ENCODE results near the gene KANK3. TPM values are rescaled to one million over a fixed set of nuclear protein-coding genes. Genes with fewer than 3 reads are reported as not detected.
A peak's percentile ranks its signal among the peaks of the same experiment; 100 is the strongest.
"Not testable (repeated sequence)": the region's sequence is repeated elsewhere in the genome, so short reads cannot be mapped to it uniquely, and the experiment has no call there.

The KANK3 gene
- total RNA-seq, 1 donor from 2014 or later = 2.9 TPM

DNA sequence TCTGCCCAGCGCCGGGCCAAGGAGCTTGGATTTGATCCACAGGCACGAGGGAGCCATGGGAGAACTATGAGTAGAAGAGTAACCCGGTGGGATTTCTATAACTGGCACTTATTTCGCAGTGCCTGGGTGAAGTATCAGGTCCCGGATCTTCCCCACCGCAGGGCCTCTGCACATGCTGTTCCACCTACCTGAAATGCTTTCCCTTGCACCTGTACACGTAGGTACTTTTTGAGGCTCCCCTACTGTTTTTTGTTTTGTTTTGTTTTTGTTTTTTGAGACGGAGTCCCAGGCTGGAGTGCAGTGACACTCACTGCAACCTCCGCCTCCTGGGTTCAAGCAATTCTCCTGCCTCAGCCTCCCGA lies 402 bp upstream of the KANK3 start:
- Mint-ChIP-seq H3K27ac (ENCODE audit: unreplicated experiment) (no peak overlapping the region), H3K36me3 (ENCODE audit: low read depth, unreplicated experiment) (peaks cover 3% of the 10 kb centered on the region), H3K4me3 (ENCODE audit: unreplicated experiment) (no peak overlapping the region), H3K9me3 (ENCODE audit: unreplicated experiment) (no peaks in the 10 kb centered on the region), H3K27me3 (ENCODE audit: low read depth, unreplicated experiment) (peaks cover 27% of the 10 kb centered on the region), H3K4me1 (ENCODE audit: low read depth, unreplicated experiment) (peaks cover 3% of the 10 kb centered on the region)
- Histone ChIP-seq H3K4me1 (ENCODE audit: insufficient read depth, low read length) (peaks cover 3% of the 10 kb centered on the region), H3K9me3 (ENCODE audit: insufficient read depth, low read depth, low read length) (no peaks in the 10 kb centered on the region), H3K4me2 (ENCODE audit: low read length) (peak overlapping the region; percentile 51), H3K79me2 (ENCODE audit: insufficient read depth, low read length) (no peaks in the 10 kb centered on the region), H3K9ac (ENCODE audit: low read length) (no peak overlapping the region), H3K27me3 (ENCODE audit: insufficient read depth, low read length) (peaks cover 13% of the 10 kb centered on the region), H2AFZ (ENCODE audit: low read depth, low read length) (no peak overlapping the region), H3K36me3 (ENCODE audit: insufficient read depth, low read length) (no peaks in the 10 kb centered on the region), H3K4me3 (ENCODE audit: insufficient read depth, low read depth, low read length) (no peak overlapping the region), H3K27ac (ENCODE audit: low read depth, low read length) (no peak overlapping the region), H4K20me1 (ENCODE audit: insufficient read depth, low read length) (no peaks in the 10 kb centered on the region)
- FAIRE-seq (no peak), DNase-seq (ENCODE audit: low read depth) (no peak)
- no peak for TF ChIP-seq EZH2 (IDR thresholded peaks at IDR 0.05; ENCODE audit: insufficient read depth, low read length)
- TF ChIP-seq, protein P1, sequence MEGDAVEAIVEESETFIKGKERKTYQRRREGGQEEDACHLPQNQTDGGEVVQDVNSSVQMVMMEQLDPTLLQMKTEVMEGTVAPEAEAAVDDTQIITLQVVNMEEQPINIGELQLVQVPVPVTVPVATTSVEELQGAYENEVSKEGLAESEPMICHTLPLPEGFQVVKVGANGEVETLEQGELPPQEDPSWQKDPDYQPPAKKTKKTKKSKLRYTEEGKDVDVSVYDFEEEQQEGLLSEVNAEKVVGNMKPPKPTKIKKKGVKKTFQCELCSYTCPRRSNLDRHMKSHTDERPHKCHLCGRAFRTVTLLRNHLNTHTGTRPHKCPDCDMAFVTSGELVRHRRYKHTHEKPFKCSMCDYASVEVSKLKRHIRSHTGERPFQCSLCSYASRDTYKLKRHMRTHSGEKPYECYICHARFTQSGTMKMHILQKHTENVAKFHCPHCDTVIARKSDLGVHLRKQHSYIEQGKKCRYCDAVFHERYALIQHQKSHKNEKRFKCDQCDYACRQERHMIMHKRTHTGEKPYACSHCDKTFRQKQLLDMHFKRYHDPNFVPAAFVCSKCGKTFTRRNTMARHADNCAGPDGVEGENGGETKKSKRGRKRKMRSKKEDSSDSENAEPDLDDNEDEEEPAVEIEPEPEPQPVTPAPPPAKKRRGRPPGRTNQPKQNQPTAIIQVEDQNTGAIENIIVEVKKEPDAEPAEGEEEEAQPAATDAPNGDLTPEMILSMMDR (IDR thresholded peaks at IDR 0.05; ENCODE audit: insufficient read depth, low read depth, low read length) = no peak

DNA sequence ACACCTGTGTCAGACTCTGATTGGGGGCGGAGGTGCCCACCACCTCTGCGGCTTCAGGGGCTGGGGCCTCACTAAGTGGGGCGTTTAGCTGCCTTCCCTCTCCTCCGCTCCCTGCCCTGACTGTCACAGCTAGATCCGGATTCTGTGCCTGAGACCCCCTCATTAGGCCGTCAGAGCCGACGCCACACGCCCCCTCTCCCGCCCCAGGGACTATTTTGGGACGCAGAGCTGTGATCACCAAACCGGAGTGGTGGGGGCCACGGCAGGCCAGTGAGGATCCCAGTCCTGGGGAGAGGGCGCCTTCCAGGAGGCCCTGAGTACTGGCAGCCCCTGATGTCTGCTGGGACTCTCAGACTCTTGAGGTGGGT lies 762 bp downstream of the KANK3 start:
- Mint-ChIP-seq H3K27me3 (ENCODE audit: low read depth, unreplicated experiment) (peaks cover 33% of the 10 kb centered on the region), H3K27ac (ENCODE audit: unreplicated experiment) (no peak overlapping the region), H3K36me3 (ENCODE audit: low read depth, unreplicated experiment) (peaks cover 3% of the 10 kb centered on the region), H3K4me1 (ENCODE audit: low read depth, unreplicated experiment) (no peaks in the 10 kb centered on the region), H3K9me3 (ENCODE audit: unreplicated experiment) (no peaks in the 10 kb centered on the region), H3K4me3 (ENCODE audit: unreplicated experiment) (no peak overlapping the region)
- Histone ChIP-seq H3K4me3 (ENCODE audit: insufficient read depth, low read depth, low read length) (no peak overlapping the region), H3K4me2 (ENCODE audit: low read length) (no peak overlapping the region), H3K79me2 (ENCODE audit: insufficient read depth, low read length) (no peaks in the 10 kb centered on the region), H3K9me3 (ENCODE audit: insufficient read depth, low read depth, low read length) (no peaks in the 10 kb centered on the region), H3K27me3 (ENCODE audit: insufficient read depth, low read length) (peaks cover 13% of the 10 kb centered on the region), H3K9ac (ENCODE audit: low read length) (no peak overlapping the region), H3K4me1 (ENCODE audit: insufficient read depth, low read length) (peaks cover 3% of the 10 kb centered on the region), H3K36me3 (ENCODE audit: insufficient read depth, low read length) (no peaks in the 10 kb centered on the region), H2AFZ (ENCODE audit: low read depth, low read length) (no peak overlapping the region), H3K27ac (ENCODE audit: low read depth, low read length) (no peak overlapping the region), H4K20me1 (ENCODE audit: insufficient read depth, low read length) (no peaks in the 10 kb centered on the region)
- FAIRE-seq (no peak), DNase-seq (ENCODE audit: low read depth) (no peak)
- TF ChIP-seq, protein P1 (IDR thresholded peaks at IDR 0.05; ENCODE audit: insufficient read depth, low read depth, low read length) = no peak
- TF ChIP-seq EZH2 (IDR thresholded peaks at IDR 0.05; ENCODE audit: insufficient read depth, low read length) = no peak

DNA sequence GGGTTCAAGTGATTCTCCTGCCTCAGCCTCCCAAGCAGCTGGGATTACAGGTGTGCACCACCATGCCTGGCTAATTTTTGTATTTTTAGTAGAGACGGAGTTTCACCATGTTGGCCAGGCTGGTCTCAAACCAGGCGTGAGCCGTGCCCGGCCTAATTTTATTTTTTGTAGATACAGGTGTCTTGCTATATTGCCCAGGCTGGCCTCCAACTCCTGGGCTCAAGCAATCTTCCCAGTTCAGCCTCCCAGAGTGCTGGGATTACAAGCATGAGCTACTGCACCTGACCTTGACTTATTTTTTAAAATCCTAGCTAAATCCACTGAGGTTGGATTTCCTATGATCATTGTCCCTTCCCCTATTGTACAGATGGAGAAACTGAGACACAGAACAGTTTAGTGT lies 1.6 kb downstream of the KANK3 start:
- H3K9ac ChIP-seq (ENCODE audit: low read length); H3K36me3 Mint-ChIP-seq (ENCODE audit: low read depth, unreplicated experiment); H3K9me3 Mint-ChIP-seq (ENCODE audit: unreplicated experiment); H3K9me3 ChIP-seq (ENCODE audit: insufficient read depth, low read depth, low read length); H3K27ac ChIP-seq (ENCODE audit: low read depth, low read length); H3K4me2 ChIP-seq (ENCODE audit: low read length); H3K4me1 Mint-ChIP-seq (ENCODE audit: low read depth, unreplicated experiment); H3K4me1 ChIP-seq (ENCODE audit: insufficient read depth, low read length); FAIRE-seq; H3K36me3 ChIP-seq (ENCODE audit: insufficient read depth, low read length); H3K79me2 ChIP-seq (ENCODE audit: insufficient read depth, low read length); H3K27ac Mint-ChIP-seq (ENCODE audit: unreplicated experiment); H3K4me3 Mint-ChIP-seq (ENCODE audit: unreplicated experiment); H4K20me1 ChIP-seq (ENCODE audit: insufficient read depth, low read length); H2AFZ ChIP-seq (ENCODE audit: low read depth, low read length); DNase-seq (ENCODE audit: low read depth); H3K4me3 ChIP-seq (ENCODE audit: insufficient read depth, low read depth, low read length): not testable (repeated sequence)
- peaks cover 37% of the 10 kb centered on the region for H3K27me3 Mint-ChIP-seq (ENCODE audit: low read depth, unreplicated experiment)
- H3K27me3 ChIP-seq (ENCODE audit: insufficient read depth, low read length) = peaks cover 13% of the 10 kb centered on the region
